ENCODE results near the gene ARL10.

Gene ARL10

GRCh38 chr5:176361437-176362232 lies 3.7 kb upstream of the ARL10 start, which contains the start of gene KIAA1191:
Gene KIAA1191 (minus strand): TSS chr5:176361764. CDS start chr5:176359508, 2,256 bp downstream.
- DNase-seq (ENCODE audit: low read depth in 3 of 3), result peak; percentile 81 to 95 (median 91)

GRCh38 chr5:176362233-176362490 lies 3.1 kb upstream of the ARL10 start:
- no peak for DNase-seq (ENCODE audit: low read depth in 3 of 3)

- no peak for DNase-seq (ENCODE audit: low read depth in 3 of 3)
Measured at GRCh38 chr5:176364765-176365350, 429 bp upstream of the ARL10 start.

GRCh38 chr5:176366232-176366894 lies 1.1 kb downstream of the ARL10 start:
- no peak for DNase-seq (ENCODE audit: low read depth in 3 of 3)

GRCh38 chr5:176368726-176369125 lies 3.4 kb downstream of the ARL10 start:
- DNase-seq (ENCODE audit: low read depth in 3 of 3), result no peak

- no peak for DNase-seq (ENCODE audit: low read depth in 3 of 3)
Measured at GRCh38 chr5:176369934-176370711, 4.8 kb downstream of the ARL10 start.

GRCh38 chr5:176371621-176372539 lies 6.6 kb downstream of the ARL10 start:
- no peak for DNase-seq (ENCODE audit: low read depth in 3 of 3)

- no peak for DNase-seq (ENCODE audit: low read depth in 3 of 3)
Measured at GRCh38 chr5:176373100-176373818, 8.0 kb downstream of the ARL10 start.

GRCh38 chr5:176379881-176380280 lies 14.6 kb downstream of the ARL10 start:
- DNase-seq (ENCODE audit: low read depth in 3 of 3), result no peak

GRCh38 chr5:176381423-176381822 lies 16.1 kb downstream of the ARL10 start:
- no peak for DNase-seq (ENCODE audit: low read depth in 3 of 3)

GRCh38 chr5:176381979-176382378 lies 16.7 kb downstream of the ARL10 start:
- DNase-seq (ENCODE audit: low read depth in 3 of 3), result no peak

- no peak for DNase-seq (ENCODE audit: low read depth in 3 of 3)
Measured at GRCh38 chr5:176382721-176383120, 17.4 kb downstream of the ARL10 start.

- no peak for DNase-seq (ENCODE audit: low read depth in 3 of 3)
Measured at GRCh38 chr5:176383248-176383905, 18.1 kb downstream of the ARL10 start.

GRCh38 chr5:176383961-176384360 lies 18.7 kb downstream of the ARL10 start:
- DNase-seq (ENCODE audit: low read depth in 3 of 3), result no peak

GRCh38 chr5:176384366-176384930 lies 19.2 kb downstream of the ARL10 start:
- DNase-seq (ENCODE audit: low read depth in 3 of 3), result no peak

GRCh38 chr5:176384991-176385390 lies 19.7 kb downstream of the ARL10 start:
- no peak for DNase-seq (ENCODE audit: low read depth in 3 of 3)

GRCh38 chr5:176386491-176386890 lies 21.2 kb downstream of the ARL10 start:
- DNase-seq (ENCODE audit: low read depth in 3 of 3), result no peak

GRCh38 chr5:176387384-176387925 lies 22.2 kb downstream of the ARL10 start:
- no peak for DNase-seq (ENCODE audit: low read depth in 3 of 3)

- DNase-seq (ENCODE audit: low read depth in 3 of 3), result no peak
Measured at GRCh38 chr5:176388003-176388443, 22.7 kb downstream of the ARL10 start.
